H1 (cell line): ENCODE results near the gene WDR48. TPM values are rescaled to one million over a fixed set of nuclear protein-coding genes. Genes with fewer than 3 reads are reported as not detected.

Source experiments
- CTCF ChIA-PET: fragments of 300-600 bp; sonication (Branson Sonifier 250); formaldehyde crosslinking; loops from one replicate; lab custom pipeline; 2021; ENCODE audit not compliant: partially characterized antibody; lab: Charles Lee
- POLR2A ChIA-PET: fragments of 300-600 bp; sonication (Branson Sonifier 250); formaldehyde crosslinking; loops from one replicate; lab custom pipeline; 2021; ENCODE audit warnings: inconsistent platforms; ENCODE audit not compliant: partially characterized antibody; lab: Charles Lee
- DNase-seq, 2 experiments: peaks; one replicate each; pipeline versions ENCODE4 v3.0.0 to v3.0.0-alpha.2; 2010 to 2022; ENCODE audit warnings: low spot score in 2 of 2, low read depth in 1 of 2, mixed read lengths in 1 of 2
- FAIRE-seq: peaks from 2 replicates; lab custom pipeline; 2011; peaks lifted over from hg19 to GRCh38; lab: Jason Lieb, UNC
- H2AFZ ChIP-seq: 2 replicates; pipeline ENCODE4 v1.8.1; 2012; ENCODE audit warnings: low read length, inconsistent platforms
- H2AK5ac ChIP-seq: 2 replicates; pipeline ENCODE4 v1.6.1; 2013; ENCODE audit warnings: low read depth, low read length
- H2BK120ac ChIP-seq: replicated peaks from 2 replicates; pipeline ENCODE3; 2013; ENCODE audit warnings: low read depth, low read length, inconsistent platforms
- H2BK12ac ChIP-seq: 2 replicates; pipeline ENCODE4 v1.6.1; 2013; ENCODE audit warnings: low read depth, low read length
- H2BK15ac ChIP-seq: 2 replicates; pipeline ENCODE4 v1.6.1; 2013; ENCODE audit warnings: low read length
- H2BK20ac ChIP-seq: 2 replicates; pipeline ENCODE4 v1.6.1; 2013; ENCODE audit warnings: low read length
- H2BK5ac ChIP-seq: 2 replicates; pipeline ENCODE4 v1.6.1; 2013; ENCODE audit warnings: low read depth, low read length
- H3K14ac ChIP-seq: 2 replicates; pipeline ENCODE4 v1.6.1; 2013; ENCODE audit warnings: inconsistent platforms; ENCODE audit not compliant: insufficient read length
- H3K18ac ChIP-seq: 2 replicates; pipeline ENCODE4 v1.6.1; 2013; ENCODE audit warnings: low read length; ENCODE audit errors: extremely low read depth
- H3K23ac ChIP-seq: 2 replicates; pipeline ENCODE4 v1.6.1; 2013; ENCODE audit warnings: inconsistent platforms; ENCODE audit not compliant: insufficient read length
- H3K23me2 ChIP-seq: 2 replicates; pipeline ENCODE4 v1.6.1; 2013; ENCODE audit warnings: low read depth, low read length
- H3K27ac ChIP-seq: 2 replicates; pipeline ENCODE4 v1.6.1; 2011; ENCODE audit warnings: low read depth, low read length, inconsistent platforms
- H3K27me3 ChIP-seq, 4 experiments: replicated peaks in 1 of 4; 1 replicate in 1 of 4; 2 replicates in 3 of 4; pipeline versions ENCODE4 v1.6.1 to v1.8.1; 2011 to 2013; ENCODE audit warnings: low read length in 3 of 4, mild to moderate bottlenecking in 3 of 4, inconsistent platforms in 2 of 4, mixed read lengths in 2 of 4, moderate library complexity in 1 of 4; ENCODE audit not compliant: control insufficient read depth in 3 of 4, insufficient read depth in 3 of 4; ENCODE audit errors: extremely low read depth in 1 of 4
- H3K36me3 ChIP-seq, 4 experiments: 2 replicates each; pipeline versions ENCODE4 v1.6.1 to v1.8.1; 2011 to 2013; ENCODE audit warnings: mild to moderate bottlenecking in 4 of 4, low read length in 3 of 4, moderate library complexity in 2 of 4, control low read depth in 1 of 4, inconsistent platforms in 1 of 4; ENCODE audit not compliant: insufficient read depth in 4 of 4, control insufficient read depth in 2 of 4
- H3K4ac ChIP-seq: replicated peaks from 2 replicates; pipeline ENCODE3; 2013; ENCODE audit warnings: low read length, low read depth, mixed read lengths, inconsistent platforms; ENCODE audit not compliant: insufficient read length
- H3K4me1 ChIP-seq, 4 experiments: replicated peaks in 1 of 4; 1 replicate in 1 of 4; 2 replicates in 3 of 4; pipeline versions ENCODE4 v1.6.1 to v1.8.1; 2011 to 2013; ENCODE audit warnings: low read length in 3 of 4, inconsistent platforms in 2 of 4, mixed read lengths in 1 of 4; ENCODE audit not compliant: insufficient read depth in 4 of 4, control insufficient read depth in 3 of 4
- H3K4me2 ChIP-seq, 2 experiments: 2 replicates each; pipeline versions ENCODE4 v1.6.1 to v1.8.1; 2011 to 2013; ENCODE audit warnings: low read depth in 2 of 2, low read length in 2 of 2, control low read depth in 1 of 2, inconsistent platforms in 1 of 2, mild to moderate bottlenecking in 1 of 2; ENCODE audit not compliant: insufficient read depth in 1 of 2
- H3K4me3 ChIP-seq, 4 experiments: fragments of 200-600, 300-600 bp in 1 of 4; sonication (generic), shearing (Covaris generic), sonication (Bioruptor Twin) in 1 of 4; 2 replicates each; pipeline versions ENCODE4 v1.5.1 to v1.8.1; 2011 to 2016; ENCODE audit warnings: low read length in 4 of 4, low read depth in 3 of 4, control low read depth in 2 of 4, inconsistent platforms in 2 of 4, mild to moderate bottlenecking in 2 of 4, mixed read lengths in 1 of 4, moderate library complexity in 1 of 4; ENCODE audit not compliant: insufficient read depth in 2 of 4; ENCODE audit errors: extremely low read depth in 1 of 4
- H3K56ac ChIP-seq: replicated peaks from 2 replicates; pipeline ENCODE3; 2013; ENCODE audit warnings: low read depth, mild to moderate bottlenecking, mixed read lengths, low read length, inconsistent platforms; ENCODE audit not compliant: insufficient read length
- H3K79me1 ChIP-seq: 2 replicates; pipeline ENCODE4 v1.6.1; 2013; ENCODE audit warnings: low read depth, low read length, control low read depth
- H3K79me2 ChIP-seq, 2 experiments: 2 replicates each; pipeline versions ENCODE4 v1.6.1 to v1.8.1; 2012 to 2013; ENCODE audit warnings: low read length in 2 of 2, mild to moderate bottlenecking in 2 of 2, inconsistent platforms in 1 of 2; ENCODE audit not compliant: insufficient read depth in 2 of 2, control insufficient read depth in 1 of 2
- H3K9ac ChIP-seq, 4 experiments: replicated peaks in 1 of 4; 1 replicate in 1 of 4; 2 replicates in 3 of 4; pipeline versions ENCODE4 v1.6.1 to v1.8.1; 2011 to 2013; ENCODE audit warnings: low read depth in 3 of 4, low read length in 3 of 4, control low read depth in 2 of 4, mild to moderate bottlenecking in 2 of 4, moderate library complexity in 2 of 4, inconsistent platforms in 1 of 4; ENCODE audit errors: extremely low read depth in 1 of 4
- H3K9me3 ChIP-seq, 2 experiments: 2 replicates each; pipeline versions ENCODE4 v1.6.1 to v1.8.1; 2012 to 2013; ENCODE audit warnings: mild to moderate bottlenecking in 2 of 2, moderate library complexity in 2 of 2, control low read depth in 1 of 2, inconsistent platforms in 1 of 2, low read depth in 1 of 2, low read length in 1 of 2, mixed read lengths in 1 of 2; ENCODE audit not compliant: insufficient read depth in 2 of 2
- H4K20me1 ChIP-seq, 2 experiments: replicated peaks in 1 of 2; 2 replicates each; pipeline versions ENCODE3 to v1.8.1; 2011 to 2013; ENCODE audit warnings: inconsistent platforms in 2 of 2, low read length in 2 of 2, mild to moderate bottlenecking in 1 of 2; ENCODE audit not compliant: insufficient read depth in 2 of 2, control insufficient read depth in 1 of 2
- H4K5ac ChIP-seq: 2 replicates; pipeline ENCODE4 v1.6.1; 2013; ENCODE audit warnings: low read length, low read depth, mixed read lengths, inconsistent platforms; ENCODE audit not compliant: insufficient read length
- H4K8ac ChIP-seq: 2 replicates; pipeline ENCODE4 v1.8.0; 2013; ENCODE audit warnings: mild to moderate bottlenecking, moderate library complexity, low read length, inconsistent platforms; ENCODE audit not compliant: insufficient read depth; ENCODE audit errors: extremely low read depth
- H4K91ac ChIP-seq: replicated peaks from 2 replicates; pipeline ENCODE3; 2013; ENCODE audit warnings: low read length, mixed read lengths, inconsistent platforms; ENCODE audit not compliant: insufficient read length
- BACH1 ChIP-seq: IDR thresholded peaks from 2 replicates; pipeline ENCODE4 v1.6.1; 2012; ENCODE audit warnings: low read length, improper control_type of control experiment
- JUND ChIP-seq: IDR thresholded peaks from 2 replicates; pipeline ENCODE4 v1.6.1; 2011; ENCODE audit warnings: mild to moderate bottlenecking, improper control_type of control experiment, low read length
- PHF8 ChIP-seq: fragments of 200-600 bp; sonication (generic); conservative IDR thresholded peaks from 2 replicates; pipeline ENCODE4 v1.7.1; 2012; ENCODE audit warnings: low read depth, mild to moderate bottlenecking, inconsistent platforms, low read length, moderate library complexity
- SIN3A ChIP-seq, 2 experiments: IDR thresholded peaks in 1 of 2; conservative IDR thresholded peaks in 1 of 2; 2 replicates each; pipeline ENCODE4 v1.6.1; 2011 to 2012; ENCODE audit warnings: low read length in 2 of 2, improper control_type of control experiment in 1 of 2, low read depth in 1 of 2, mild to moderate bottlenecking in 1 of 2
- TBP ChIP-seq: IDR thresholded peaks from 2 replicates; pipeline ENCODE4 v1.6.1; 2011; ENCODE audit warnings: low read depth, low read length, improper control_type of control experiment
- WGBS, 2 experiments: shearing (Covaris generic) in 1 of 2; methylation state at CpG; one replicate each; pipeline versions ENCODE4 v1.1.6 to v1.1.7; 2013 to 2015; ENCODE audit warnings: low lambda C conversion rate in 2 of 2, mixed read lengths in 2 of 2, inconsistent platforms in 1 of 2, low coverage in 1 of 2, missing lambda C conversion rate in 1 of 2; ENCODE audit not compliant: insufficient replicate concordance in 2 of 2, insufficient coverage in 1 of 2, insufficient read length in 1 of 2; ENCODE audit errors: extremely low coverage in 1 of 2, missing lambda C conversion rate in 1 of 2; 5-methylcytosine and 5-hydroxymethylcytosine counted together
- polyA plus RNA-seq, 7 experiments: library from polyadenylated mRNA; depleted of rRNA in 3 of 7; stranded (reverse) in 5 of 7; unstranded in 2 of 7; fragments of >200 nt in 5 of 7; fragments of 200-250 nt in 2 of 7; gene quantifications; 1 replicate in 5 of 7; 2 replicates in 1 of 7; 4 replicates in 1 of 7; pipeline versions ENCODE4 v1.2.1 to v1.2.3, GENCODE V29; 2011 to 2013; ENCODE audit warnings: missing spikeins in 2 of 7, mixed read lengths in 2 of 7
- total RNA-seq: library from RNA; stranded (reverse); fragmentation: NEBNext Ultra II Directional; extraction: Animal tissue kit (Norgen Biotek cat#: 25700); gene quantifications from 2 replicates; pipeline ENCODE4 v1.2.1, GENCODE V29; 2021
- TF ChIP-seq, protein P1 (sequence below): IDR thresholded peaks from 2 replicates; pipeline ENCODE4 v1.6.1; 2012; ENCODE audit warnings: inconsistent platforms

Gene WDR48
- total and polyA plus RNA-seq, 2 of the 8 experiments (the other 6 are each of a cell fraction or from before 2014, with no cell fraction given): 21.2 to 54.1 TPM

- 90% methylated on average over 3 of the region's 3 CpGs; no CpG with 5 or more reads in 1 of the 2 experiments for WGBS, 2 experiments
- Histone ChIP-seq H3K36me3 (no peaks in the 10 kb centered on the region), H3K79me1 (no peaks in the 10 kb centered on the region), H3K79me2 (no peaks in the 10 kb centered on the region), H2BK20ac (no peak overlapping the region), H3K4ac (no peak overlapping the region), H2BK12ac (no peak overlapping the region), H3K4me2 (no peak overlapping the region), H3K23ac (no peak overlapping the region), H3K9ac (no peak overlapping the region), H4K91ac (no peak overlapping the region), H2AK5ac (no peak overlapping the region), H3K23me2 (no peaks in the 10 kb centered on the region), H3K27ac (no peak overlapping the region), H2BK120ac (no peak overlapping the region), H4K20me1 (no peaks in the 10 kb centered on the region), H2AFZ (no peak overlapping the region), H2BK15ac (no peak overlapping the region), H3K27me3 (no peaks in the 10 kb centered on the region), H3K56ac (no peak overlapping the region), H4K8ac (no peak overlapping the region), H2BK5ac (no peak overlapping the region), H4K5ac (no peak overlapping the region), H3K4me1 (0 out of 7 replicates have a peak, but pooled peaks cover 0 to 3% (median 0%) of the 10 kb centered on the region in 4 experiments), H3K18ac (no peak overlapping the region), H3K4me3 (no peak overlapping the region), H3K14ac (no peak overlapping the region), H3K9me3 (no peaks in the 10 kb centered on the region)
- ChIA-PET POLR2A (interaction anchor here (1.5 kb wide), 1 partner anchor 23 kb away, joined by 3 read pairs; the partner anchor contains the start of genes GORASP1 and TTC21A), CTCF (interaction anchor here (0.9 to 20.0 kb wide), 9 partner anchors 9 to 161 kb away, joined by 3 to 496 read pairs (median 5); partner anchors contain the start of genes CX3CR1 and XIRP1)
- DNase-seq (no peak), FAIRE-seq (no peak)
- TF ChIP-seq JUND: no peak
- TF ChIP-seq BACH1: no peak
- no peak for TF ChIP-seq TBP
- no peak for TF ChIP-seq SIN3A (conservative IDR thresholded peaks at IDR 0.05 in 1 of 2, IDR thresholded peaks at IDR 0.05 in 1 of 2; ENCODE audit: low read depth in 1 of 2, low read length in 2 of 2)
- TF ChIP-seq, protein P1, sequence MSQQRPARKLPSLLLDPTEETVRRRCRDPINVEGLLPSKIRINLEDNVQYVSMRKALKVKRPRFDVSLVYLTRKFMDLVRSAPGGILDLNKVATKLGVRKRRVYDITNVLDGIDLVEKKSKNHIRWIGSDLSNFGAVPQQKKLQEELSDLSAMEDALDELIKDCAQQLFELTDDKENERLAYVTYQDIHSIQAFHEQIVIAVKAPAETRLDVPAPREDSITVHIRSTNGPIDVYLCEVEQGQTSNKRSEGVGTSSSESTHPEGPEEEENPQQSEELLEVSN: no peak
- no peak for TF ChIP-seq PHF8
Observed at GRCh38 chr3:39130693-39131265, 79.0 kb downstream of the WDR48 start.
